Cardiac septum (tissue), 1 donor: ENCODE measurements around the gene ERICH4. TPM values are rescaled to one million over a fixed set of nuclear protein-coding genes. Genes with fewer than 3 reads are reported as not detected.
A peak's percentile ranks its signal among the peaks of the same experiment; 100 is the strongest.
"Not testable (repeated sequence)": the region's sequence is repeated elsewhere in the genome, so short reads cannot be mapped to it uniquely, and the experiment has no call there.

Experiments used
- DNase-seq: peaks from one replicate; pipeline ENCODE4 v3.0.0-alpha.2; 2020; ENCODE audit warnings: low spot score
- intact Hi-C: fragments of 100-400 bp; cut with DNase I; formaldehyde crosslinking; loops from one replicate; pipeline ENCODE4 v1.14.0; 2022
- total RNA-seq: library from RNA; stranded (reverse); fragmentation: NEBNext Ultra II Directional; extraction: Animal tissue kit (Norgen Biotek cat#: 25700); gene quantifications from one replicate; pipeline ENCODE4 v1.2.1, GENCODE V29; 2021
- donor health status: DM: no; HTN: no; CAD: no.

ERICH4 gene
- total RNA-seq, 1 donor from 2014 or later, result not detected

DNA sequence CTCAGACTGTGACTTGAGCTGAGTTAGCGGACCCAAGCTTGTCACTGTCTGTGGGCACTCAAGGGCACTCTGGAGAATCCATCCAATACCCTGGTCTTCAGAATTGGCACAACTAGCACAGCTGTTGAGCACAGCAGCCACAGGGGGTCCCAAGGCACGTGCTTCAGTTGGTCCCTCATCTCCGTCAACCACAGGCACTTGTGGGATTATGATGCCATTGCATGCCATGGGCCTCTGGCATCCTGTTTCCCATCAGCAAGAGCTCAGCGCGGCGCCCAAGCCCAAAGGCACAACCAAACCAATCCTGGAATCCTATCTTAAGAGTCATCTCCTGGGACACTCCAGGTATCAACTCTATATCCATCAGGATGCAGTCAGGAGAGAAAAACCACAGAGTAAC, 12.0 kb upstream of the ERICH4 start:
- intact Hi-C loops, result loop anchor here (5.0 kb wide), 1 partner anchor 124 kb away; no protein-coding TSS in a partner anchor

DNA sequence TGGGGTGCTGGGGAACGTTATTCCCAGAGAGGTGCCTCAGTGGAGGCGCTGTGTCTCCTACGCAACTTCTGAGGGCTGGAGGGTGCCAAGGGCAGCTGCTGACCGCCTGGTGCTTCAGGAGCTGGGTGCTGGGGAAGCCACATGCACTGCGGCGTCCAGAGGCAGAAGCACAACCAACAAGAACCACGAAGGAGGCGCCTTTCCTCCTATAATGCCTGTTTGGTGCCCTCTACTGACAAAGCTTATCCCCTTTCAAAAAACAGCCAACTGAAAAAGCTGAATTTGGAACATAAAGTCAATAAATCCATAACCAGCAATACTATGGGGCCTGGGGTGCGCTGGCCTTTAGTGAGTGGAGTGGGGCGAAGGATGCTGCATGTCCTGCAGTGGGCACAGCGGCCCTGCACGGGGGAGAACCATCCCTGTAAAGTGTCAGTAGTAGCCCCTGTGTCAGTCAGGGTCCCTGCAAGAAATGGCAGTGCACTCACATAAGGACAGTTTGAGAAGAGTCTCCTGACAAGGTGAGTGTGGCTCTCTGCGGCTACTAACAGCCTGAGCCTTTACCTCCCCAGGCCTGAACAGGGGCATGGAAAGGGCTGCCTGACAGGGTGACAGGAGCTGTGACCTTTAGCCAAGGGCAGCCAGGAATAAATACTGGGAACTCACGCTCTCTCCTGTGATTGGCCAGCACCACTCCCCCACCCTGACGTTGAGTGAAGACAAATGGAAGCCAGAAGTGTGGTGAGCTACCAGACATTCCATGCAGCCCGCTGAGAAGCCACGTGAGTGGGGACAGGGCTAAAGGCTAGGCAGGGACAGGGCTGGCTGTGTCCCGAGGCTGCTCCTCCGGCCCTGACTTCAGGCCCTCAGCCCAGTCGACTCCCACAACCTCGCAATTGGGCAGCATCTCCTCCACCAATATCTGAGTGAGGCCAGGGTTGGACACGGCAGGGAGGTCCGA, 11.2 kb upstream of the ERICH4 start:
- intact Hi-C loops, result loop anchor here (5.0 kb wide), 1 partner anchor 124 kb away; no protein-coding TSS in a partner anchor
- peak; percentile 91 for DNase-seq

More for the DNA sequence above, 12.0 kb upstream of the ERICH4 start:
- no peak for DNase-seq

DNA sequence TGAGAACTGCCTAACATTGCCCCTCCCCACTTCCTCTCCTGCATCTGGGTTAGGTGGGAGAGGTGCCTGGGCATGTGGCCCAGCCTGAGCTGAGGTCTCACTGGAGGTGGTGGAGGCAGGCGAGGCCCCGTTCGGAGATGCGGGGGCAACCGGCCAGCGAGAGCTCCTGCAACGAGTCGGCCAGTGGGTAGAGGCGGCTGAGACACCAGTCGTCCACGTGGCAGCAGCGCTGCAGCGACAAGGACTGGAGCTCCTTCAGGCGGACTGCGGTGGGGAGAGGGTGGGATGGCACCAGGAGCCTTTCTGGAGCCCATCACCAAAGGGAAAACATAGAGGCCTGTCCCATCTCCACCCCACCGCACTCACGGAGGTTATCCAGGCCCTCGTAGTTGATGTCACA, 9.8 kb upstream of the ERICH4 start:
- intact Hi-C loops, result loop anchor here (5.0 kb wide), 1 partner anchor 126 kb away; no protein-coding TSS in a partner anchor
- no peak for DNase-seq

DNA sequence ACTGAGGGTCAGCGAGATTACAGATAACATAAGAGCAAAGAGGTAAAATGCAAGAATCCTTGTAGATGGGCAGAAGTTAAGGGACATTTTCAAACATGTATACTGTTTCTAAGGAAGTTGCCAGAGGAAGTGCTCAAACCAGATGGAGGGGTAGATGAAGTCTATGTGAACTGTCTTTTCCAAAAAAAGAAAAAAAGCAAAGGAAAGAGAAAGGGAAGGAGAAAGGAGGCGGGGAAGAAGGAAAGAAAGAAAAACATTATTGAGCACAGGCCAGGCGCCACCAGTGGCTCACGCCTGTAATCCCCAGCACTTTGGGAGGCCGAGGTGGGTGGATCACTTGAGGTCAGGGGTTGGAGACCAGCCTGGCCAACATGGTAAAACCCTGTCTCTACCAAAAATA, 8.5 kb upstream of the ERICH4 start:
- intact Hi-C loops, result loop anchor here (5.0 kb wide), 1 partner anchor 127 kb away; no protein-coding TSS in a partner anchor

DNA sequence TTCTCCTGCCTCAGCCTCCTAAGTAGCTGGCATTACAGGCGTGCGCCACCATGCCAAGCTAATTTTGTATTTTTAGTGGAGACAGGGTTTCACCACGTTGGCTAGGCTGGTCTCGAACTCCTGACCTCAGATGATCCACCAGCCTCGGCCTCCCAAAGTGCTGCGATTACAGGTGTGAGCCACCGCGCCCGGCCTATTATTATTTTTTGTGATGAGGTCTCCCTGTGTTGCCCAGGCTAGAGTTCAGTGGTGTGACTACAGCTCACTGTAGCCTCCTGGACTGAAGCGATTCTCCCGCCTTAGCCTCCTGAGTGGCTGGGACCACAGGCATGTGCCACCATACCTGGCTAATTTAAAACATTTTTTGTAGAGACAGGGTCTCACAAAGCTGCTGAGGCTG, 7.6 kb upstream of the ERICH4 start:
- intact Hi-C loops, result loop anchor here (5.0 kb wide), 1 partner anchor 228 kb away; no protein-coding TSS in a partner anchor
- not testable (repeated sequence) for DNase-seq

More for the DNA sequence above, 8.5 kb upstream of the ERICH4 start:
- no peak for DNase-seq

DNA sequence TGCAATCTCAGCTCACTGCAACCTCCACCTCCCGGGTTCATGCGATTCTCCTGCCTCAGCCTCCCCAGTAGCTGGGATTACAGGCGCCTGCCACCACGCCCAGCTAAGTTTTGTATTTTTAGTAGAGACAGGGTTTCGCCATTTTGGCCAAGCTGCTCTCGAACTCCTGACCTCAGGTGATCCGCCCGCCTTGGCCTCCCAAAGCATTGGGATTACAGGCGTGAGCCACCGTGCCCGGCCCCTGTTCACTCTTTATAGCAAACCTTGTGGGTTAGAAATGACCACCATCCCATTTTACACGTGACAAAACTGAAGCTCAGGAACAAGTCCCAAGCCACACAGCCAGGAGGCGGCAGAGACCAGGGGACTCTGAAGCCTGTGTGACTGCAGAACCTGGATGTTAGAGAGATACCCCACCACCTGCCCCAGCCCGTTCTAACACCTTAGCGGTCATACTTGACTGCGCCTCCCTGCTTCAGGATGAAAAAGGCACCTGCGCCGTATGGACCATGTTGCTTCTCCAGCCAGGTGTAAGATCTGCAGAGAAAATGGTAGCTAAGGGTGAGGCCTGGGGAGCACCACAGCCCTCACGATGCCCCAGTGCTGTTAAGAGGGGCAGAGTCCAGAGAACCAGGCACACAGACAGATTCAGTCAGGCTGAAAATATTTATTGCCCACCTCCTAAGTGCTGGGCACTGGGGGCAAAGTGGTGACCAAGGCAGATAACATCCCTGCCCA, 6.9 kb upstream of the ERICH4 start:
- no peak for DNase-seq
- intact Hi-C loops, result loop anchor here (5.0 kb wide), 1 partner anchor 229 kb away; no protein-coding TSS in a partner anchor

DNA sequence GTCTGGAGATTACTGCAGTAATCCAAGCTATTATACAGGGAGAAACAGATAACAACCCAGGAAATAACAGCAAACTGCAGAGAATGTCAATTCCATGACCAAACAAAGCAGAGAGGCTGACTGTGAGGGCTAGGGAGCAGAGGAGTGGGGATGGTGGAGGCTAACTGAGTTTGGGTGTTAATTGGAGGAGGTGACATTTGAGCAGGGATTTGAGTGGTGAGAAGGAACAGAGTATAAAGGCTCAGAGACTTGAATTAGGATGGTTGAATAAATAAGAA, 6.3 kb upstream of the ERICH4 start:
- intact Hi-C loops, result loop anchor here (5.0 kb wide), 1 partner anchor 229 kb away; no protein-coding TSS in a partner anchor

GRCh38 chr19:41437944-41438574, 4.9 kb upstream of the ERICH4 start:
- intact Hi-C loops, result loop anchor here (2.0 to 5.0 kb wide), 2 partner anchors 41 to 231 kb away; partner anchors contain the start of genes BCKDHA and EXOSC5

More for the DNA sequence above, 6.3 kb upstream of the ERICH4 start:
- no peak for DNase-seq

DNA sequence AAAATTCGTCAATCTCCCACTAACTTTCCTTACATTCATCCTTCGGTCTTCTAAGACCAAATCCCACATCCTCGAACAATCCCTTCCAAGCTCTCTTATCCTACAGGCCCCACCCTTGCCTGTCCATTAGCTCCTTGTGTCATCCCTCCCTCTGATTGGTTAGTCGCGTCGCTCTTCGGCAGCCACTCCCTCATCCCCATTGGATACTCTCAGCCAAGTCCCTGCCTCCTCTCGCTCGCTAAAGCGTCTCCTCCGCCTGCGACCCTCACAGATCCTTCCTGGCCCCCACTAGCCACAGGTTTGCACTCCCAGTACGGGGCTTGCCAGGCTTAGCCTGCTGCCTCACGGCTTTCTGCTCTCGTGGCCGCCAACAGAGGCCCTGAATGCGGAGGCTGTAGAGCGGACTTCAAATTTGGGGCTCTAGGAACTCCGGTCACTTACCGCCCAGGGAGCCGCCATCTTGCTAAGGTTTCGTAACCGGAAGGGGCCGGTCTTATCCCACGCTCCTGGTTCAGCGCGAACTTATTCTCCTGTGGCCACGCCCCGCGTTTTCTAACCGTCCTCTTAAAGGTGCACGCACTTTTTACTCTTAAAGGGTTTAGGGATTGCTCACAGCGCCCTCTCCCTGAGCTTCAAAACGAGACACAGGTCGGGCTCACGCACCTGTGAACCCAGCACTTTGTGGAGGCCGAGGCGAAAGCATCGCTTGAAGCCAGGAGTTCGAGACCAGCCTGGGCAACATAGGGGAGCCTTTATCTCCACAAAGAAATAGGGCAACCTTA, 3.3 kb upstream of the ERICH4 start, which contains the start of gene DMAC2:
Gene DMAC2 (minus strand): TSS at position 472 of the 782 bp plus-strand sequence. CDS start 13 bp downstream, at position 459.
- DNase-seq, result peak; percentile 99
- intact Hi-C loops, result loop anchor here (2.0 to 5.0 kb wide), 2 partner anchors 43 to 232 kb away; partner anchors contain the start of genes BCKDHA and EXOSC5

More at GRCh38 chr19:41437944-41438574, 4.9 kb upstream of the ERICH4 start:
- peak; percentile 63 for DNase-seq

GRCh38 chr19:41441321-41441945, 1.5 kb upstream of the ERICH4 start:
- peak; percentile 24 for DNase-seq

DNA sequence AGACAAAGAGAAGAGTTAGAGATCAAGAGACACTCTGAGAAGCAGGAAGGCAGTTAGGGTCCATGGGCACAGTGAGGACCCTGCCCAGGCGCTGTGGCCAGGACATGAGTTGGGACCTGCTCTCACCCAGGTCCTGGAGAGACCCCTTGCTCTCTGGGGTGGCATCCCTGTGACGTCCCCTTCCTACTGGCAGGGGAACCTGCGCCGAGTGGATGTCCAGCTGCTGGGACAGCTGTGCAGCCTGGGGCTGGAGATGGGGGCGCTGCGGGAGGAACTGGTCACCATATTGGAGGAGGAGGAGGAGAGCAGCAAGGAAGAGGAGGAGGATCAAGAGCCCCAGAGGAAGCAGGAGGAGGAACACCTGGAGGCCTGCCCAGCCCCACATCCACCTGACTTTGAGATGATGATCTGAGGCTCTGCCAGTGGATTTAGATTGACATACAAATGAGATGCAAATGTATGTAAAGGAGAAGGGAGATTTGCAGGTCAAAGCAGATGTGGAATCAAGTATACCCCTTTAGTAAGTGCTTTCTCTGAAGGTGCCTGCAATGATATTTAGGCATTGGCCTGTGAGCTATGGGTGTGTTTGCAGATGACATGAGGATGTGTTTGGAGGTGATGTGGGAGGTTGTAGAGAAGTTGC, 978 bp downstream of the ERICH4 start:
- intact Hi-C loops, result no loop called here
- peak; percentile 50 for DNase-seq

More at GRCh38 chr19:41441321-41441945, 1.5 kb upstream of the ERICH4 start:
- intact Hi-C loops, result no loop called here

DNA sequence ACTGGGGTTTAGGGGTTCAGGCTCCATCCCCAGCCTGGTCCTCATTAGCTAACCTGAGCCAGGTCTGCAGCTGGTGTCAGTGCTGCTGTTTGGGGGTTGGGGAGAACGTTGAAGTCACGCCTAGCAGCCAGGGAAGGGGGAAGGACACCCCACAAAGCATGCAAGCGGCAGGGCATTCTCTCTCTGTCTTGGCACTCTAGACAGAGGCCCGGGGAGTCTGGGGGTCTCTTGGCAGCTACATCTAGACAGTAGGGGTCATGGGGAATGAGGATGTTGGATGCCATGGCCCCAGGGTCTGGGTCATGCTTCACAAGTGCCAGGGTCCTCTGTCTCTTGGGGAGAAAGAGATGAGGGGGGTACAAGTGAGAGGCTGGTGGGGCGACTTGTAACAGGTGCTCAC, 2.6 kb downstream of the ERICH4 start:
- intact Hi-C loops, result no loop called here
- no peak for DNase-seq

GRCh38 chr19:41447732-41448332, 4.9 kb downstream of the ERICH4 start:
- intact Hi-C loops, result loop anchor here (2.0 kb wide), 1 partner anchor 89 kb away; no protein-coding TSS in a partner anchor
- no peak for DNase-seq

GRCh38 chr19:41449079-41449864, 6.3 kb downstream of the ERICH4 start:
- intact Hi-C loops, result loop anchor here (1.0 to 2.0 kb wide), 2 partner anchors 88 to 114 kb away; no protein-coding TSS in a partner anchor
- DNase-seq, result peak; percentile 90

DNA sequence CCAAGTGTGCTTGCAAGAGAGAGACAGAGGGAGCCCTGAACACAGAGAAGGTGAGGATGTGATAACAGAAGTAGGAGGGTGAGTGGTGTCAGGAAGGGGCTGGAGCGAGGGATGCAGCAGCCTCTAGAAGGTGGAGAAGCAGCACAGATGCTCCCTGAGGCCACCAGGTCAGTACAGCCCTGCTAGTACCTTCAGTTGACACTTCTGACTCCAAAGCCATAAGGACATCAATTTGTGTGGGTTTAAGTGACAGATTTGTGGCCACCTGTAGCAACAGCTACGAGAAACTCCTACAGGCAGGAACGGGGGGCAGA, 6.9 kb downstream of the ERICH4 start:
- intact Hi-C loops, result loop anchor here (1.0 to 2.0 kb wide), 2 partner anchors 87 to 113 kb away; no protein-coding TSS in a partner anchor
- DNase-seq, result no peak

- intact Hi-C loops, result no loop called here
- no peak for DNase-seq
Measured at GRCh38 chr19:41452584-41453275, 9.8 kb downstream of the ERICH4 start.
